HepG2 (cell line): ENCODE data around the gene ZNF444. TPM values are rescaled to one million over a fixed set of nuclear protein-coding genes. Genes with fewer than 3 reads are reported as not detected.
A peak's percentile ranks its signal among the peaks of the same experiment; 100 is the strongest.

Source experiments
- GFI1 ChIP-seq: sonication (generic); formaldehyde crosslinking; IDR thresholded peaks from 2 replicates; pipeline ENCODE4 v1.5.0; 2020; ENCODE audit warnings: missing genetic modification reagents, mild to moderate bottlenecking, borderline replicate concordance
- HNRNPL ChIP-seq: fragments of 200-400 bp; formaldehyde crosslinking; IDR thresholded peaks from 2 replicates; pipeline ENCODE4 v1.6.1; 2017; ENCODE audit warnings: mild to moderate bottlenecking, low read depth, low read length
- KLF6 ChIP-seq: IDR thresholded peaks from 2 replicates; pipeline ENCODE4 v1.8.0; 2016; ENCODE audit warnings: missing biosample characterization, missing genetic modification reagents
- MEF2D ChIP-seq: sonication (generic); formaldehyde crosslinking; IDR thresholded peaks from 2 replicates; pipeline ENCODE4 v1.5.1; 2020; ENCODE audit warnings: mild to moderate bottlenecking, missing genetic modification reagents
- MIER2 ChIP-seq: IDR thresholded peaks from 2 replicates; pipeline ENCODE4 v1.6.1; 2016; ENCODE audit warnings: missing biosample characterization, missing genetic modification reagents
- MTA3 ChIP-seq: sonication (generic); formaldehyde crosslinking; IDR thresholded peaks from 2 replicates; pipeline ENCODE4 v1.4.0; 2020; ENCODE audit warnings: missing genetic modification reagents
- POLR2A ChIP-seq, 2 experiments: IDR thresholded peaks; 2 replicates each; pipeline ENCODE4 v1.6.1; 2011; ENCODE audit warnings: low read depth in 2 of 2, low read length in 2 of 2, mild to moderate bottlenecking in 1 of 2, moderate library complexity in 1 of 2; ENCODE audit not compliant: insufficient read depth in 1 of 2
- RFX1 ChIP-seq: fragments of 450-650 bp; IDR thresholded peaks from 2 replicates; pipeline ENCODE4 v1.6.1; 2017
- SKIL ChIP-seq: sonication (generic); formaldehyde crosslinking; IDR thresholded peaks from 2 replicates; pipeline ENCODE4 v1.8.0; 2022; ENCODE audit warnings: missing genetic modification reagents, mild to moderate bottlenecking, moderate library complexity, borderline replicate concordance
- SNAI1 ChIP-seq: sonication (generic); formaldehyde crosslinking; IDR thresholded peaks from 2 replicates; pipeline ENCODE4 v1.5.0; 2020; ENCODE audit warnings: mild to moderate bottlenecking, missing genetic modification reagents, borderline replicate concordance
- THRA ChIP-seq: sonication (generic); formaldehyde crosslinking; IDR thresholded peaks from 2 replicates; pipeline ENCODE4 v1.4.0; 2020; ENCODE audit warnings: missing genetic modification reagents, borderline replicate concordance
- ZBTB7A ChIP-seq: sonication (generic); formaldehyde crosslinking; IDR thresholded peaks from 2 replicates; pipeline ENCODE4 v1.8.0; 2022; ENCODE audit warnings: mild to moderate bottlenecking, missing genetic modification reagents
- ZFP36L1 ChIP-seq: sonication (generic); formaldehyde crosslinking; IDR thresholded peaks from 2 replicates; pipeline ENCODE4 v1.8.0; 2022; ENCODE audit warnings: mild to moderate bottlenecking, missing genetic modification reagents, moderate library complexity
- ZFYVE20 ChIP-seq: sonication (generic); formaldehyde crosslinking; IDR thresholded peaks from 2 replicates; pipeline ENCODE4 v1.8.0; 2023; ENCODE audit warnings: low read depth, mild to moderate bottlenecking, moderate library complexity, missing genetic modification reagents, borderline replicate concordance
- ZNF282 ChIP-seq: fragments of 450-650 bp; IDR thresholded peaks from 2 replicates; pipeline ENCODE4 v1.6.1; 2018; ENCODE audit not compliant: partially characterized antibody
- ZNF468 ChIP-seq: sonication (generic); formaldehyde crosslinking; IDR thresholded peaks from 2 replicates; pipeline ENCODE4 v1.8.0; 2022; ENCODE audit warnings: mild to moderate bottlenecking, moderate library complexity, missing genetic modification reagents
- ZNF552 ChIP-seq: sonication (generic); formaldehyde crosslinking; IDR thresholded peaks from 2 replicates; pipeline ENCODE4 v1.9.0; 2022; ENCODE audit warnings: missing genetic modification reagents, mild to moderate bottlenecking, borderline replicate concordance
- ZNF615 ChIP-seq: sonication (generic); formaldehyde crosslinking; IDR thresholded peaks from 2 replicates; pipeline ENCODE4 v1.5.0; 2020; ENCODE audit warnings: mild to moderate bottlenecking, missing genetic modification reagents, borderline replicate concordance
- ZNF790 ChIP-seq: sonication (generic); formaldehyde crosslinking; IDR thresholded peaks from 2 replicates; pipeline ENCODE4 v1.8.0; 2022; ENCODE audit warnings: missing genetic modification reagents, mild to moderate bottlenecking, borderline replicate concordance
- ZNF883 ChIP-seq: sonication (generic); formaldehyde crosslinking; IDR thresholded peaks from 2 replicates; pipeline ENCODE4 v1.5.1; 2020; ENCODE audit warnings: mild to moderate bottlenecking, missing genetic modification reagents; ENCODE audit errors: not compliant biosample characterization
- polyA plus RNA-seq, 8 experiments: library from polyadenylated mRNA; depleted of rRNA in 3 of 8; stranded (reverse) in 7 of 8; unstranded in 1 of 8; fragments of >200 nt; fragmentation: Illumina TruSeq in 4 of 8; extraction: Trizol in 4 of 8; gene quantifications; 2 replicates each; pipeline versions ENCODE4 v1.2.1 to v1.2.3, GENCODE V29; 2011 to 2016; ENCODE audit warnings: low read depth in 4 of 8, missing spikeins in 1 of 8, mixed read lengths in 1 of 8; ENCODE audit not compliant: insufficient read depth in 1 of 8
- total RNA-seq, 5 experiments: library from RNA; depleted of rRNA; stranded (reverse); fragments of >200 nt; fragmentation: Illumina TruSeq; extraction: Trizol; gene quantifications; 2 replicates each; pipeline ENCODE4 v1.2.3, GENCODE V29; 2016; ENCODE audit warnings: low read depth in 1 of 5
- TF ChIP-seq, protein P1 (sequence below): sonication (generic); formaldehyde crosslinking; IDR thresholded peaks from 2 replicates; pipeline ENCODE4 v1.4.0; 2020; ENCODE audit warnings: mild to moderate bottlenecking, missing genetic modification reagents

The ZNF444 gene
- total and polyA plus RNA-seq, 2 of the 13 experiments (the other 11 are each of a cell fraction or from before 2014, with no cell fraction given), result 27.4 to 30.3 TPM

DNA sequence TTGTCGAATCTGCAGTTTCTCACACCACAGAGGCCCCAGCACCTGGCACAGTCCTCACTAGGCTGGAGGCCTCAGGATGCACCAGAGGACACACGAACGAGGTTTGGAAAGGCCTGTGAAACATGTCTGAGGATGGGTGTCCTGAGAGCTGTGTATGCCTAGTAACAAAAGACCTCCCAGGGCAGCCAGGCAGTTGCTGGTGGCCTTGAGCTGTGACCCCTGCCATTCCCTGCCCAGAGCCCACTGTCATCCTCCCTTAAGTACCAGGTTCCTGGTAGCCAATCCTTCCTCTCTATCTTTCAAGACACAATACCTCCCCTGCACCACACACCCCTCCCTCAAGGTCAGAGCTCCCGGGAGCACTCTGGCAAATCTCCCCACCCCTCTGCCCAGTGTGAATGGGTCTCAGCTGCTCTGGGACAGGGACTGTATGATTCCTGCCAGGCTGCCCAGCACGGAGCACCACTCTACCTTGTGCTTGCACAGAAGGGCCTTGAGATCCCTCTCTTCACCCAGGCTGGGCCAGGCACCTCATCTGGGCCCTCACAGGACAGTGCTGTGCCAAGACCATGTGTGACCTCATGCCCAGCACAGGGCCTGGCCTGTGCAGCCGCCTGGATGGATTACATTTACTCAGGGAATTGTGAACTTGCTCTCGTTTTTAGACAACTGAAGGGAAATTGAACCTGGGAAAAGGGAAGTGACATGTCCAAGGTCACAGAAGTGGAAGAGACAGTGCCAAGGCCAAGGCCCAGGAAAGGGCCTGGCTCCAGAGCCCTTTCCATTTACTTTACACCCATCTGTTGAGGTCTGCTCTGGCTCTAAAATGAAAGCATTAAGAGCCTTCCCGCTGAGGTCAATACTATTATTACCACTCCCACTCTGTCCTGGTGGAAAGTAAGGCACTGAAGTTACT is 22.2 kb upstream of the ZNF444 start (continued):
- no peak for TF ChIP-seq ZNF790 (CRISPR knock-in tag)
- no peak for TF ChIP-seq ZBTB7A (CRISPR knock-in tag)
- TF ChIP-seq THRA, result no peak
- TF ChIP-seq ZNF552 (CRISPR knock-in tag), result no peak
- no peak for TF ChIP-seq ZNF282
- no peak for TF ChIP-seq ZNF883 (CRISPR knock-in tag)
- TF ChIP-seq HNRNPL, result 0 out of 2 replicates have a peak, but pooled peaks have one; percentile 26
- TF ChIP-seq SKIL (CRISPR knock-in tag), result 0 out of 2 replicates have a peak, but pooled peaks have one; percentile 16
- 0 out of 2 replicates have a peak, but pooled peaks have one; percentile 20 for TF ChIP-seq KLF6 (CRISPR knock-in tag)
- 0 out of 4 replicates have a peak, but pooled peaks of 1 of the 2 experiments have one; percentile 29 for TF ChIP-seq POLR2A (IDR thresholded peaks at IDR 0.05; ENCODE audit: insufficient read depth in 1 of 2, low read depth in 2 of 2, low read length in 2 of 2)
- TF ChIP-seq MTA3 (CRISPR knock-in tag), result no peak
- TF ChIP-seq MIER2, result no peak
- no peak for TF ChIP-seq ZFP36L1
- TF ChIP-seq, protein P1, sequence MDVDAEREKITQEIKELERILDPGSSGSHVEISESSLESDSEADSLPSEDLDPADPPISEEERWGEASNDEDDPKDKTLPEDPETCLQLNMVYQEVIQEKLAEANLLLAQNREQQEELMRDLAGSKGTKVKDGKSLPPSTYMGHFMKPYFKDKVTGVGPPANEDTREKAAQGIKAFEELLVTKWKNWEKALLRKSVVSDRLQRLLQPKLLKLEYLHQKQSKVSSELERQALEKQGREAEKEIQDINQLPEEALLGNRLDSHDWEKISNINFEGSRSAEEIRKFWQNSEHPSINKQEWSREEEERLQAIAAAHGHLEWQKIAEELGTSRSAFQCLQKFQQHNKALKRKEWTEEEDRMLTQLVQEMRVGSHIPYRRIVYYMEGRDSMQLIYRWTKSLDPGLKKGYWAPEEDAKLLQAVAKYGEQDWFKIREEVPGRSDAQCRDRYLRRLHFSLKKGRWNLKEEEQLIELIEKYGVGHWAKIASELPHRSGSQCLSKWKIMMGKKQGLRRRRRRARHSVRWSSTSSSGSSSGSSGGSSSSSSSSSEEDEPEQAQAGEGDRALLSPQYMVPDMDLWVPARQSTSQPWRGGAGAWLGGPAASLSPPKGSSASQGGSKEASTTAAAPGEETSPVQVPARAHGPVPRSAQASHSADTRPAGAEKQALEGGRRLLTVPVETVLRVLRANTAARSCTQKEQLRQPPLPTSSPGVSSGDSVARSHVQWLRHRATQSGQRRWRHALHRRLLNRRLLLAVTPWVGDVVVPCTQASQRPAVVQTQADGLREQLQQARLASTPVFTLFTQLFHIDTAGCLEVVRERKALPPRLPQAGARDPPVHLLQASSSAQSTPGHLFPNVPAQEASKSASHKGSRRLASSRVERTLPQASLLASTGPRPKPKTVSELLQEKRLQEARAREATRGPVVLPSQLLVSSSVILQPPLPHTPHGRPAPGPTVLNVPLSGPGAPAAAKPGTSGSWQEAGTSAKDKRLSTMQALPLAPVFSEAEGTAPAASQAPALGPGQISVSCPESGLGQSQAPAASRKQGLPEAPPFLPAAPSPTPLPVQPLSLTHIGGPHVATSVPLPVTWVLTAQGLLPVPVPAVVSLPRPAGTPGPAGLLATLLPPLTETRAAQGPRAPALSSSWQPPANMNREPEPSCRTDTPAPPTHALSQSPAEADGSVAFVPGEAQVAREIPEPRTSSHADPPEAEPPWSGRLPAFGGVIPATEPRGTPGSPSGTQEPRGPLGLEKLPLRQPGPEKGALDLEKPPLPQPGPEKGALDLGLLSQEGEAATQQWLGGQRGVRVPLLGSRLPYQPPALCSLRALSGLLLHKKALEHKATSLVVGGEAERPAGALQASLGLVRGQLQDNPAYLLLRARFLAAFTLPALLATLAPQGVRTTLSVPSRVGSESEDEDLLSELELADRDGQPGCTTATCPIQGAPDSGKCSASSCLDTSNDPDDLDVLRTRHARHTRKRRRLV, result no peak
- TF ChIP-seq SNAI1 (CRISPR knock-in tag), result no peak
- TF ChIP-seq ZNF468 (CRISPR knock-in tag), result no peak
- TF ChIP-seq ZNF615 (CRISPR knock-in tag), result no peak
- no peak for TF ChIP-seq RFX1
- TF ChIP-seq MEF2D (CRISPR knock-in tag), result no peak
- TF ChIP-seq GFI1, result no peak
- TF ChIP-seq ZFYVE20 (CRISPR knock-in tag), result no peak
